HG02571 (cell line): Measurements from ENCODE around the gene TEX12.
"Not testable (repeated sequence)": the region's sequence is repeated elsewhere in the genome, so short reads cannot be mapped to it uniquely, and the experiment has no call there.

Experiments
- ATAC-seq: cut with Tn5 transposase; IDR thresholded peaks from one replicate; pipeline ENCODE4 v1.9.1; 2021; ENCODE audit warnings: mild to moderate bottlenecking, moderate library complexity; ENCODE audit not compliant: unreplicated experiment

TEX12 gene

GRCh38 chr11:112163875-112164685, 3.1 kb upstream of the TEX12 start, which contains the start of gene IL18:
TSS of gene IL18 (minus strand) at chr11:112164094. CDS start at chr11:112155053, 9,041 bp downstream.
- ATAC-seq, result no peak

DNA sequence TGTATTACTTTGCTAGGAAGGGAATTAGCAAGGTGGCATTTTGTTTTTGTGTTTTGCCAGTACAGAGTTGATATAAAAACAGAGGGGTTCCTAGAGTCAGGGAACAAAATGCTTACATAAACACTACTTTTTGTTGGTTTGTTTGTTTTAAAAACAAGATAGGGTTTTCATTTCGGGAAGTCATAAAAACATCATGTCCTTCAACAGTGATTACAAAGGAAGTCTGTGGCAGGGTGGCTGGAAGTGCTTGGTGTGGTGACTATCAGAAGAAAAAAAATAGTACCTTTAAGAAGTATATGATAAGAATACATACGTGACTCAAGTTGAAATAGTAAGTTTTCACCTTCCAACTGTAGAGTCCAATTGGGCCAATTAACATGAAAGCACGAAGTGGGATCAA, 2.1 kb upstream of the TEX12 start:
- no peak for ATAC-seq

DNA sequence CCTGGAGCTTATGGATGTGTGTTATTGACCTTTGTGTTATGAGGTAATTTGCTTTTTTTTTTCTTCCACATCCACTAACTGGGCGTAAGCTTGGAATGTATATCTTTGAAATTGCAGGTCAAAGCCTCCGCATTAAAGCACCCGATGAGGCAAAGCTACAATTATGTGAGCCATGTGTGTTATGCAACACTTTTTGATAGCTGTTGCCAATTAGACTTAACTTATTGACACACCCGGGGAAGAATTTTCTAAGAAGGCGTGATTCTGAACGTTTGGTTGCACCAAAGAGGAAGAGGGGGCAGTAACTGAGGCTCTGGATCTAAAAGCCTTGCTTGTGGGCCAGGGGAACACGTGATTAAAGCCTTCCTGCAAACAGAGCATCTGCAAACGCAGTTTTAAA, 610 bp upstream of the TEX12 start:
- ATAC-seq, result no peak

- no peak for ATAC-seq
Observed at GRCh38 chr11:112172362-112172994, 5.3 kb downstream of the TEX12 start.

DNA sequence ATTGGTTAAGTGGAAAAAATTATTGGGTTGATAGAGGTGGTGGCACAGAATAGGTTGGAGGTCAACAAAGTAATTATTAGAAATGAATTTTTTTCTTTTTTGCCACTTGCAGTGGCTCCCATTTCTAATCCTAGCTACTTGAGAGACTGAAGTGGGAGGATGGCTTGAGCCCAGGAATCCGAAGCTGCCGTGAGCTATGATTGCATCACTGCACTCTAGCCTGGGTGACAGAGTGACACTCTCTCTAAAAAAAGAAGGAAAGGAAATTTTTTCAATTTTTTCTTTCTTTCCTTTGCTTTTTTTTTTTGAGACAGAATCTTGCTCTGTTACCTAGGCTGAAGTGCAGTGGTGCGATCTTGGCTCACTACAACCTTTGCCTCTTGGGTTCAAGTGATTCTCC, 6.0 kb downstream of the TEX12 start:
- ATAC-seq, result no peak

DNA sequence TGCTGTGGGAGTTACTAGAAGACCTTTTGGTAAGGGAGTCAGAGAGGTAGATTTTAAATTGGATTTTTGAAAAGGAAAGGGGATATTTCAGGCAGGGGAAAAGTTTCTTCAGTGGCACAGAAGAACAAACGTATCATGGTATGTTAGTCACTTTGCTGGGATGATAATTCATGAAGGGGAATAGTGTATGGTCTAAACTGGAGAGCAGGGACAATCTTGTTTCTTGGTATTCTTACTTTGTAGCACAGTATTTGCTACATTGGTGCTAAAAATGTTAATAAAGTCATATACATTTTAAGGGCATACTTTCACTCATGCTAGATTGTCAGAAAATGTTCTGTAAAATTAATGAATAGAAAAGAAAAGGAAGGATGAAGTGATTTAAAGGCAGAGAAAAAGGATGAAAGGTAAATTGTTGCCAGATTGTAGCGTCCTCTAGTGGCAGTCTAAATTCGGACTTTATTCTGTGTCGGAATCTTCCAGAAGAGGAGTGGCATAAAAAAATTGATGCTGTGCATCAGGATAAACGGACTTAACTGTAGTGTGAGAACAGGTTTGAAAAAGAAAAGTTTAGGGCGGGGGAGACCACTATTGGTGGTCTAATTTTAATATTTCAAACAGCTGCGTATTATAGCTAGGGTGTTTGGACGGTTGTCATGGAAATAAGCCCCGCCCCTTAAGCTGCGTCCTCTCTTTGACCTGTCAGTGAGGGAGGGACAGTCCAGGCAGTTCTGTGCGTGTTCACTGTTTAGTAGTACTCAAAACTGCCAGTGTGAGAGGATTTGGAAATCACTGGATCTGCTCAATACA, 7.8 kb downstream of the TEX12 start, which contains the start of gene BCO2:
Gene BCO2 (plus strand): TSS at position 724 of the 810 bp plus-strand sequence. CDS start 90 bp downstream, outside the sequence.
- peak; percentile 79 for ATAC-seq

- ATAC-seq, result no peak
Observed at GRCh38 chr11:112175599-112175952, 8.4 kb downstream of the TEX12 start.

DNA sequence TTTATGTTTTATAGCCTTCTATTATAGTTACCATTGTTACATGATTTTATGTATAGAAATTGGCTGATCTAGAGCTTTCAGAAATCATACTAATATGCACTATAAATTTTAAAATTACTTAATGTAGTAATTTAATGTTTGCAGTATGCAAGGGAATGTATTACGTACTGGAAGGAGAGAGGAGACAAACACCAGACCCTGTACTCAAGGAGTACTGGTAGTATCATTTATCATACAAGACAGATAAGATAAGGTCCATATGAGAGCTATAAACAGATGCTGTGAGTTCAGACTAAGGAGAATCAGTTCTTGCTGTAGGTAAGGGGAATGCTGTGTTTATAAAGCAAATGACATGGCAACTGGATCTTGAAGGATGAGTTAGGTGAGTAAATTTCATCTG, 8.9 kb downstream of the TEX12 start:
- ATAC-seq, result no peak

GRCh38 chr11:112177589-112177988, 10.4 kb downstream of the TEX12 start:
- ATAC-seq, result no peak

- no peak for ATAC-seq
Observed at GRCh38 chr11:112178428-112178827, 11.3 kb downstream of the TEX12 start.

GRCh38 chr11:112178936-112179335, 11.8 kb downstream of the TEX12 start:
- ATAC-seq, result no peak

DNA sequence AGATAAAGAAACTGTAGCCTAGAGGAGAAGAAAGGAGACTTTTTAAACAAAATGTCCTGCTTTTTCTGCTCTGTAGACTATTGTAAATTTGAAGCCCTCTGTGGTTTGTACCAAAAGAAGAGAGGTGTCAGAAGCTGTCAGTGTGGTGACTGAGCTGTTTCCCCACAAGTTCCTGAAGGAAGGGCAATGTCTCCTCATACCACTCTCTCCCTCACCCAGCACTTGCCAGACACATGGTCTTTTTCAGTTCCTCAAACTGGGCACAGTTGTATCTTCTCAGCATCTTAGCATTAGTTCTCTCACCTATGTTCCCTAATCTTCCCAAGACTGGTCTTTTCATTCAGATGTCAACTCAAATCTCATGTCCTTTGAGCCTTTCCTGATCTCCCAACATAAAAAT, 12.4 kb downstream of the TEX12 start:
- no peak for ATAC-seq

DNA sequence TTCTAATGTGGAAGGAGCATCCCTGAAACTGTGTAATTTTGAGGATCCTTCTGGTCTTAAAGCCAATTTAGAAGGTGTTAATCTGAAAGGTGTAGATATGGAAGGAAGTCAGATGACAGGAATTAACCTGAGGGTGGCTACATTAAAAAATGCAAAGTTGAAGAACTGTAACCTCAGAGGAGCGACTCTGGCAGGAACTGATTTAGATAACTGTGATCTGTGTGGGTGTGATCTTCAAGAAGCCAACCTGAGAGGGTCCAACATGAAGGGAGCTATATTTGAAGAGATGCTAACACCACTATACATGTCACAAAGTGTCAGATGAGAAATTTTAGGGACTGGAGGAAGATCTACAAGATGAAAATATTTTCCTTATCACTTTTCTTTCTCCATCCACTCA, 15.7 kb downstream of the TEX12 start:
- ATAC-seq, result no peak

- ATAC-seq, result no peak
Observed at GRCh38 chr11:112185883-112186282, 18.7 kb downstream of the TEX12 start.

DNA sequence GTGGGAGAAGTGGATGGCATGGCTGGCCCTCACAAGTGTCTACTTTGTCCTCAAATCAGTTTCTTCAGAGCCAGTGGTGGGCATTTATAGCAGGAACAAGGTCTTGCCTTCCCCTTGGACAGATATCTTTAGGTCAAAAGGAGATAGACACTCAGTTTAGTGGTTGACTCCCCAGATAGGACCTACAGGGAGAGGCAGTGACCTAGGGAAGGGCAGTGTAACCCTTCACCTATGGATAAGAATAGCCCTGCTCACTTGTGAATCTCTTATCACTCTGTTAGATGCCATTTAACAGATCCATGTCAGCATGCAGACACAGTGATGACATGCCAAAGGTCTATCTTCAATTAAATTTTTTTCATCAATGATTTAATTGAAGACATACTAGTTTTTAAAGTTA, 19.1 kb downstream of the TEX12 start:
- no peak for ATAC-seq

DNA sequence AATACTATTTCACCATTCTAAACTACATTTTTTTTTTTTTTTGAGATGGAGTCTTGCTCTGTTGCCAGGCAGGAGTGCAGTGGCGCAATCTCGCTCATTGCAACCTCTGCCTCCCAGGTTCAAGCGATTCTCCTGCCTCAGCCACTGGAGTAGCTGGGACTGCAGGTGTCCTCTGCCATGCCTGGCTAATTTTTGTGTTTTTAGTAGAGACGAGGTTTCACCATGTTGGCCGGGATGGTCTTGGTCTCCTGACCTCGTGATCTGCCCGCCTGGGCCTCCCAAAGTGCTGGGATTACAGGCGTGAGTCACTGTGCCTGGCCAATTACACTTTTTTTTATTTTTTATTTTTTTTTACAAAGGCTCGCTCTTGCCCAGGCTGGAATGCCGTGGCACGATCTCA, 27.9 kb downstream of the TEX12 start:
- ATAC-seq, result not testable (repeated sequence)

GRCh38 chr11:112195951-112196351, 28.8 kb downstream of the TEX12 start:
- no peak for ATAC-seq

DNA sequence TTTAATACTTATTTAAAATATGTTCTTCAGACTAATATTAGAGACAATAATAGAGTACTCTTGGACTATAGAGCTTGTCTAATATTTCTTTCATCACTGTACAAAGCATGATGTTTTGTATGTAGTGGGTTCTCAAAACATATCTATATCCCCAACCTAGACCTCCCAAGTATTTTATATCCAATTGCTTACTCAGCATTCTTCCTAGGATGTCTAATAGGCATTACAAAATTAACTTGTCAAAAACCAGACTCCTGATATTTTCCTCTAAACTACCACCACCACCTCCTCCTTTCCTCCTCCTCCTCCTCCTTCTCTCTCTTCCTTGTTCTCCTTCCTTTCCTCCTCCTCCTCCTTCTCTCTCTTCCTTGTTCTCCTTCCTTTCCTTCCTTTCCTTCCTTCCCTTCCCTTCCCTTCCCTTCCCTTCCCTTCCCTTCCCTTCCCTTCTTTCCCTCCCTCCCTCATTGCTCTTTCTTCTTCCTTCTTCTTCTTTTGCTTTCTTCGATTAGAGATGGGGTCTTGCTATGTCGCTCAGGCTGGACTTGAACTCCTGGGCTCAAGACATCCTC, 29.4 kb downstream of the TEX12 start:
- ATAC-seq, result no peak

DNA sequence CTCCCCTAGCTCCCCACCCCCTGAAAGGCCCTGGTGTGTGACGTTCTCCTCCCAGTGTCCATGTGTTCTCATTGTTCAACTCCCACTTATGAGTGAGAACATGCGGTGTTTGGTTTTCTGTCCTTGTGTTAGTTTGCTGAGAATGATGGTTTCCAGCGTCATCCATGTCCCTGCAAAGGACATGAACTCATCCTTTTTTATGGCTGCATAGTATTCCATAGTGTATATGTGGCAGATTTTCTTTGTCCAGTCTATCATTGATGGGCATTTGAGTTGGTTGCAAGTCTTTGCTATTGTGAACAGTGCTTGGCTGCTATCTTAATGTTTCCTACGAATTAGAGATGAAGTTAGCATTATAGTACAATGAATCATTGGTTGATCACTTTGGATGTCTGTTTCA, 31.9 kb downstream of the TEX12 start:
- ATAC-seq, result not testable (repeated sequence)

- no peak for ATAC-seq
Observed at GRCh38 chr11:112200252-112200651, 33.1 kb downstream of the TEX12 start.

GRCh38 chr11:112206071-112206470, 38.9 kb downstream of the TEX12 start:
- ATAC-seq, result no peak
